ENCODE measurements around the gene POLG2. TPM values are rescaled to one million over a fixed set of nuclear protein-coding genes. Genes with fewer than 3 reads are reported as not detected.
A peak's percentile ranks its signal among the peaks of the same experiment; 100 is the strongest.

Gene POLG2
- total RNA-seq, 4 donors from 2014 or later, result 1.4 to 5.6 (median 2.6) TPM

DNA sequence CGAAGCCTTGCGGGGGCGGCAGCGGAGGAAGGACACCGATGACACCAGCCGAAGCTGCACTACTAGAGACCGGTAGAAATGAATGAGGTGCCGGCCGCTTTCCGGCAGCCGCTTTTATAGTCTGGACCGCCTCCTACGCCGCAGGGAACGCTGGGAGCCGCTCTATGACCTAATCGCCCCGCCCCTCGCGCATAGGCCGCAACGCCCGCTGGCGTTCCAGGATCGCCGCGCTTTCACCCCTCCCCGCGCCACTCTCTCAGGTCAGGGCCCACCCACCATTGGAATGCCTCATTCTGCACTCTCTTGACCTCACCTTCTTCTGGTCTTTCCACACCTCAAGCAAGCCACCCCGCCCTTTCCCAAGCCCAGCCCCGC, 9.3 kb upstream of the POLG2 start, which contains the start of gene DDX5:
Gene DDX5, minus strand, starts transcription at position 89 of the 375 bp plus-strand sequence. CDS start 170 bp downstream, outside the sequence.
- DNase-seq (peak; percentile 97), ATAC-seq (peak; percentile 70 to 72)
- no peaks in the 10 kb centered on the region for H3K9me3 ChIP-seq
- in situ Hi-C loops (cut with MboI; ENCODE audit: low sequenced_read_pairs in 4 of 4) (loop anchor here in 2 of 4 donors (10.0 to 25.0 kb wide), 2 partner anchors 139 to 669 kb away; partner anchors contain the start of genes FTSJ3 (in 1 of the 2), PSMC5 (in 1 of the 2) and SMARCD2 (in 1 of the 2)), intact Hi-C loops (cut with DNase I; ENCODE audit: low total_unique reads) (loop anchor here (1.0 to 10.0 kb wide), 6 partner anchors 9 to 1056 kb away; partner anchors contain the start of genes AXIN2, FTSJ3, POLG2 and PSMC5)
- peaks cover 7 to 57% of the 10 kb centered on the region in 2 donors for H3K36me3 ChIP-seq
- H3K27ac ChIP-seq, result peak within 1 kb of the TSS; percentile 97 to 100 (median 99)
- H3K4me1 ChIP-seq, result peaks cover 36 to 40% of the 10 kb centered on the region in 2 donors
- H3K4me3 ChIP-seq, result peak within 1 kb of the TSS; percentile 89 to 98 (median 96)
- H3K27me3 ChIP-seq, result no peaks in the 10 kb centered on the region
- TF ChIP-seq, protein P1, sequence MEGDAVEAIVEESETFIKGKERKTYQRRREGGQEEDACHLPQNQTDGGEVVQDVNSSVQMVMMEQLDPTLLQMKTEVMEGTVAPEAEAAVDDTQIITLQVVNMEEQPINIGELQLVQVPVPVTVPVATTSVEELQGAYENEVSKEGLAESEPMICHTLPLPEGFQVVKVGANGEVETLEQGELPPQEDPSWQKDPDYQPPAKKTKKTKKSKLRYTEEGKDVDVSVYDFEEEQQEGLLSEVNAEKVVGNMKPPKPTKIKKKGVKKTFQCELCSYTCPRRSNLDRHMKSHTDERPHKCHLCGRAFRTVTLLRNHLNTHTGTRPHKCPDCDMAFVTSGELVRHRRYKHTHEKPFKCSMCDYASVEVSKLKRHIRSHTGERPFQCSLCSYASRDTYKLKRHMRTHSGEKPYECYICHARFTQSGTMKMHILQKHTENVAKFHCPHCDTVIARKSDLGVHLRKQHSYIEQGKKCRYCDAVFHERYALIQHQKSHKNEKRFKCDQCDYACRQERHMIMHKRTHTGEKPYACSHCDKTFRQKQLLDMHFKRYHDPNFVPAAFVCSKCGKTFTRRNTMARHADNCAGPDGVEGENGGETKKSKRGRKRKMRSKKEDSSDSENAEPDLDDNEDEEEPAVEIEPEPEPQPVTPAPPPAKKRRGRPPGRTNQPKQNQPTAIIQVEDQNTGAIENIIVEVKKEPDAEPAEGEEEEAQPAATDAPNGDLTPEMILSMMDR (IDR thresholded peaks at IDR 0.05 in 4 of 5, conservative IDR thresholded peaks at IDR 0.05 in 1 of 5), result no peak
- TF ChIP-seq POLR2A (IDR thresholded peaks at IDR 0.05), result peak; percentile 91 to 92

- in situ Hi-C loops (cut with MboI; ENCODE audit: low sequenced_read_pairs in 4 of 4), result loop anchor here in 2 of 4 donors (10.0 to 25.0 kb wide), 2 partner anchors 139 to 668 kb away; partner anchors contain the start of genes FTSJ3 (in 1 of the 2), PSMC5 (in 1 of the 2) and SMARCD2 (in 1 of the 2)
- H3K27me3 ChIP-seq, result no peaks in the 10 kb centered on the region
- DNase-seq (peak; percentile 84 to 91), ATAC-seq (peak; percentile 59 to 60)
- no peaks in the 10 kb centered on the region for H3K9me3 ChIP-seq
- peaks cover 7 to 57% of the 10 kb centered on the region in 2 donors for H3K36me3 ChIP-seq
- peak overlapping the region; percentile 97 to 100 (median 99) for H3K27ac ChIP-seq
- H3K4me3 ChIP-seq, result peak overlapping the region; percentile 89 to 98 (median 96)
- TF ChIP-seq POLR2A (IDR thresholded peaks at IDR 0.05), result peak; percentile 71 to 86
- TF ChIP-seq, protein P1 (IDR thresholded peaks at IDR 0.05 in 4 of 5, conservative IDR thresholded peaks at IDR 0.05 in 1 of 5), result peak in 2 of 5 experiments; percentile 3 to 17
- H3K4me1 ChIP-seq, result peaks cover 36 to 40% of the 10 kb centered on the region in 2 donors
- intact Hi-C loops (cut with DNase I; ENCODE audit: low total_unique reads), result loop anchor here (1.0 to 10.0 kb wide), 6 partner anchors 8 to 1057 kb away; partner anchors contain the start of genes AXIN2, FTSJ3, POLG2 and PSMC5
These were observed 8.7 kb upstream of the POLG2 start for GRCh38 chr17:64505340-64506200.

GRCh38 chr17:64504769-64505339, 8.0 kb upstream of the POLG2 start:
- intact Hi-C loops (cut with DNase I; ENCODE audit: low total_unique reads), result loop anchor here (5.0 to 10.0 kb wide), 5 partner anchors 157 to 1057 kb away; partner anchors contain the start of genes AXIN2, FTSJ3, PSMC5 and SMARCD2
- DNase-seq, result no peak
- no peak for TF ChIP-seq POLR2A (IDR thresholded peaks at IDR 0.05)
- TF ChIP-seq, protein P1 (IDR thresholded peaks at IDR 0.05 in 4 of 5, conservative IDR thresholded peaks at IDR 0.05 in 1 of 5), result no peak
- Histone ChIP-seq H3K27ac (peak overlapping the region; percentile 97 to 100 (median 99)), H3K27me3 (no peaks in the 10 kb centered on the region), H3K36me3 (peaks cover 7 to 57% of the 10 kb centered on the region in 2 donors), H3K4me1 (peaks cover 40% of the 10 kb centered on the region in 2 donors), H3K9me3 (no peaks in the 10 kb centered on the region), H3K4me3 (peak overlapping the region; percentile 89 to 98 (median 96))
- in situ Hi-C loops (cut with MboI; ENCODE audit: low sequenced_read_pairs in 4 of 4), result loop anchor here in 2 of 4 donors (10.0 to 25.0 kb wide), 2 partner anchors 140 to 668 kb away; partner anchors contain the start of genes FTSJ3 (in 1 of the 2), PSMC5 (in 1 of the 2) and SMARCD2 (in 1 of the 2)
- no peak for ATAC-seq

Measured in gastrocnemius medialis (tissue), 4 donors.